ENCODE measurements around the gene KRTAP4-16. TPM values are rescaled to one million over a fixed set of nuclear protein-coding genes. Genes with fewer than 3 reads are reported as not detected.
"Not testable (repeated sequence)": the region's sequence is repeated elsewhere in the genome, so short reads cannot be mapped to it uniquely, and the experiment has no call there.

Gene KRTAP4-16
- not detected for polyA plus RNA-seq (ENCODE audit: insufficient read depth in 1 of 5, insufficient read length in 5 of 5, low replicate concordance in 1 of 5)
- long read RNA-seq, donor 1, result 0 reads
- long read RNA-seq, donor 2, result 0 reads
- long read RNA-seq, donor 3, result 0 reads
- long read RNA-seq, donor 4, result 0 reads
- long read RNA-seq, donor 5, result 0 reads
- long read RNA-seq, donor 6, result 0 reads
- long read RNA-seq, donor 7, result 0 reads
- long read RNA-seq, donor 8, result 0 reads

DNA sequence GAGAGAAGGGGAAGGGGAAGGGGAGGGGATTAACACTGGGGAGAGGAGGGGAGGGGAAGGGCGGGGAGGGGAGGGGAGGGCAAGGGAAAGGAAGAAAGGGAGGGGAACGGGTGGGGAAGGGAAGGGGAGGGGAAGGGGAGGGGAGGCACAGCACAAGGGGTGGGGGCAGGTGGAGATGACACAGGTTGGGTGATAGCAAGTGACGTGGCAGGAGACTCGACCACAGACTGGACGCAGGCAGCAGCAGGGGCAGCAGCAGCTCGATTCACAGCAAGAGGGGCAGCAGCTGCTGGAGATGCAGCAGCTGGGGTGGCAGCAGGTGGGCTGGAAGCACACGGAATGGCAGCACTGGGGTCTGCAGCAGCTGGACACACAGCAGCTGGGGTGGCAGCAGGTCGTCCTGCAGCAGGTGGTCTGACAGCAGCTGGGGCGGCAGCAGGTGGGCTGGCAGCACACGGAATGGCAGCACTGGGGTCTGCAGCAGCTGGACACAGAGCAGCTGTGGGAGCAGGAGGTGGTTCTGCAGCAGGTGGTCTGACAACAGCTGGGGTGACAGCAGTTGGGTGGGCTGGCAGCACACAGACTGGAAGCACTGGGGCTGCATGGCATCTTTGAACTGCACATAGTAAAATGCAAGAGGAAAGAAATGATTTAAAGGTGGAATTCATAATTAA is at the start of gene KRTAP4-16:
KRTAP4-16 (minus strand) TSS at position 624 of the 674 bp plus-strand sequence; CDS start at position 624, 0 bp downstream.
- DNase-seq, result no peak

DNA sequence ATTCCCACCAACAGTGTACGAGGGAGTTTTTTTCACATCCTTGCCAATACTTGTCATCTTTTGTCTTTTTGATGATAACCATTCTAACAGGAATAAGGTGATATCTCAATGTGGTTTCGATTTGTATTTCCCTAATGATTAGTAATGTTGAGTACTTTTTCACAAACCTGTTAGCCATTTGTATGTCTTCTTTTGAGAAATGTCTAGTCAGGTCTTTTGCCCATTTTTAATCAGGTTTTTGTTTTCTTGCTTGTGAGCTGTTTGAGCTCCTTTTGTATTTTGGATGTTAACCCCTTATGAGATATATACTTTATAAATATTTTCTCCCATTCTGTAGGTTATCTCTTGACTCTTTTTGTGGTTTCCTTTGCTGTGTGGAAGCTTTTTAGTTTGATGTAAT is 49.5 kb upstream of the KRTAP4-16 start:
- DNase-seq, result no peak

DNA sequence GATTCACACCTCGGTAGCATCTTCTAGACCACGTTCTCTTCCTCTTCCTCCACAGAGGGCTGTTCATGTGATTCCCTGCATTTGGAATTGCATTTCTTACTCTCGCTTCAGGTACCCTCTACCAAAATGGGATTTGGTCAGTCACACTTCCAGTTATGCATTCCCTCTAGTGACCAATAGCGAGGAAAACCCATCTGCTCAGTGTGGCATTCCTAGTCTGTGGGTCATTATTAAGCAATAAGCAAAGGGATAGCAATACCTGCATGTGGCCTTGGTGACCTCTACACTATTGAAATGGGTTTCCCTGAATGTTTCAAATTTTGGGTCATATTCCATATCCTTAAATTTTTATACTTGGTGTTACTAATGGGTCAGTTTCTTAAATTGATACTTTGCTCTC is 48.0 kb upstream of the KRTAP4-16 start:
- no peak for DNase-seq

DNA sequence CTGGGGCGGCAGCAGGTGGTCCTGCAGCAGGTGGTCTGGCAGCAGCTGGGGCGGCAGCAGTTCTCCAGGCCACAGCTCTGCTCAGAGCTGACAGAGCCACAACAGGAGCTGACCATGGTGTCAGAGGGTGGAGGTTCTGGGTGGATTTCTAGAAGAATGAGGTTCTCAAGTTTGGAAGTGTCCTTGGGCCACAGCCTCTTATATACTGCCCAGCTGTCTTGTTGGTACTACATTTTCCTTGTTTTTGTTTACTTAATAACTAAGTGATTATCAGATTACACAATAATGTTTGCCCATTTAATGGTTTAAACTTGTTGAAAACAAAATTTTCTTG is 47.6 kb upstream of the KRTAP4-16 start, which contains the start of gene KRTAP4-5:
KRTAP4-5 (minus strand) TSS at position 174 of the 334 bp plus-strand sequence; CDS start at position 116, 58 bp downstream.
- DNase-seq, result no peak

DNA sequence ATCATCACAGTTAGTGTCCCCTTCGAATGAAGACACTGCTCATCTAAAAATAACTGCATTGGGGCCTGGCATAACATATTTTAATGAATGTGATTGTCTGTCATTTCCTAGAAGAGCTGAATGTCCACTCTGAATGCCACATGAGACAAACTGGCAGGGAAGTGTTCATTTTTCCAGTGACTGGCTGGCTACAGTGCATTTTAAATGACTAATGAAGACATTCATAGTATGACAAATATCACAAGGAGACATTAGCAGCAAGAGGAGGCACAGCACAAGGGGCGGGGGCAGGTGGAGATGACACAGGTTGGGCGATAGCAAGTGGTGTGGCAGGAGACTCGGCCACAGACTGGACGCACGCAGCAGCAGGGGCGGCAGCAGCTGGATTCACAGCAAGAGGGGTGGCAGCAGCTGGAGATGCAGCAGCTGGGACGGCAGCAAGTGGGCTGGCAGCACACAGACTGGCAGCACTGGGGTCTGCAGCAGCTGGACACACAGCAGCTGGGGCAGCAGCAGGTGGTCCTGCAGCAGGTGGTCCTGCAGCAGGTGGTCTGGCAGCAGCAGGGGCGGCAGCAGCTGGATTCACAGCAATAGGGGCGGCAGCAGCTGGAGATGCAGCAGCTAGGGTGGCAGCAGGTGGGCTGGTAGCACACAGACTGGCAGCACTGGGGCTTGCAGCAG is 47.1 kb upstream of the KRTAP4-16 start:
- not testable (repeated sequence) for DNase-seq

DNA sequence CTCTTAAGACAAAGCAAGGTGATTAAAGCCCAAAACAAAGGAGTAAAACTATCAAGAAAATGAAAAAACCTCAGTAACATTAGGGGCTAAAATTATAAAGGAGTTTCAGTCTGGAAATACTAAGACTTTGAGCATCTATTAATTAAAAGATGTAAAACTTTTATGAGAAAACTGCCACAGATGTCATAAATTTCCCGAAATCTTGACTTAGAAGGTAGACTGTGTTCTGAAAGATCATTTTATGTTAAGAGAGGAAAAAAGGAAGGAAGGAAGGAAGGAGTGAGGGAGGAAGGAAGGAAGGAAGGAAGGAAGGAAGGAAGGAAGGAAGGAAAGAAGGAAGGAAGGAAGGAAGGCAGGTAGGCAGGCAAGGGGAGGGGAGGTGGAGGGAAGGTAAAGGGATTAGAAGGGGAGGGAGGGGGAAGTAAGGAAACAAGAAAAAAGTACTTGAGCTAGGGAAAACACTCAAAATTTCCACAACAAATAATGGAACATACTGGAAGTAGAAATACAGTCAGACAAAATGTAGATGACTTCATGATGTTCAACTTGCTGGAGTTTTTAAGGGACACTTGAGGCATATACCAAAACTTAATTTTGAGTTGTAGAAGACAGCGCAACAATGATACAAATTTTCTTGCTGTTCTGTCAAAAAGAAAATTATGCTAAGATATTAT is 45.7 kb upstream of the KRTAP4-16 start:
- no peak for DNase-seq

DNA sequence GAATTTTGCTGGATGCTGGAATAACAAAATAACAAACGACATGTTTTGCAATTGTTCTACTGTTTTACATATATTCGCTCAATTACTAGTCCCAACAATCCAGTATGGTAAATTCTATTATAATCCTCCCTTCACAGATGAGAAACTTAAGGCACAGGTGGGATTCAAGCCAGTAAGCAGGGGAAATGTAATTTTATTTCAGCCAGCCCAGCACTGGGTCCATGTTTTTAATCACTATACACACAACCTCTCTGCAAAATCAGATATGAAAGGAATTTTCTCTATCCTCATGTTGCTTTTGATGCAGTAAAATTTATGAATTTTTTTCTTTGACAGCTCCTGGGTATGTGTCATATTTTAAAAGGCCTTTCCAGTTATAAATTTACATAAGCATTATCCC is 43.3 kb upstream of the KRTAP4-16 start:
- DNase-seq, result no peak

DNA sequence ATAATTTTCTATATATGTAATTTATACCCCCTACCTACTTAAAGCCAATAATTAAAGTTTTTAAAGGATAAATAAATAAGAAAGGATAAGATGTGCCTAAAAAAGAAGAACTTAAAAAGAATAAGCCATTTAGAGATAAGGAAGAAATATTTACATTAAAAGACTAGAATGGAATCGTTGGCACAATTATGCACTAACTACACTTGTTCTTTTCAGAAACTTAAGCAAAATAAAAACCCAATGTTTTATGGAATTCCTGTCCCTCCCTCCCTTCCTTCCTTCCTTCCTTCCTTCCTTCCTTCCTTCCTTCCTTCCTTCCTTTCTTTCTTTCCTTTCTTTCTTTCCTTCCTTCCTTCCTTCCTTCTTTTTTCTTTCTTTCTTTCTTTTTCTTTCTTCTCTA is 42.8 kb upstream of the KRTAP4-16 start:
- DNase-seq, result no peak

DNA sequence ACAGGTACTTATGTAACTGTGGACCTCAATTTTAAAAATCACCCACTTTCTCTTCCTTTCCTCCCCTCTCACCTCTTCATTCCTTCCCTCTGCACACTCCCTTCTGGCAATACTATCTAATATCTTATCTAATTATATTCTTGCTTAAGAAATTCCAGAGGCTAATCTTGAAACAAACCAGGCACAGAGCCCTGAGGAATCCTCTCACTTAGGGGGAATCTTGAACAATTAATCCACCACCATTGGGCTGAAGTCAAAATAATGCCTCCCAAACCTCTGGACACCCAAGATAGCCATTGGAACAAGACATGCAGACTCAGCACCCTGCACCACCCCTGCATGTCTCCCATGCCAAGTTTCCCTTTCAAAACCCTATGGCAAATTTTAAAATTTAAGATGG is 39.4 kb upstream of the KRTAP4-16 start:
- no peak for DNase-seq

DNA sequence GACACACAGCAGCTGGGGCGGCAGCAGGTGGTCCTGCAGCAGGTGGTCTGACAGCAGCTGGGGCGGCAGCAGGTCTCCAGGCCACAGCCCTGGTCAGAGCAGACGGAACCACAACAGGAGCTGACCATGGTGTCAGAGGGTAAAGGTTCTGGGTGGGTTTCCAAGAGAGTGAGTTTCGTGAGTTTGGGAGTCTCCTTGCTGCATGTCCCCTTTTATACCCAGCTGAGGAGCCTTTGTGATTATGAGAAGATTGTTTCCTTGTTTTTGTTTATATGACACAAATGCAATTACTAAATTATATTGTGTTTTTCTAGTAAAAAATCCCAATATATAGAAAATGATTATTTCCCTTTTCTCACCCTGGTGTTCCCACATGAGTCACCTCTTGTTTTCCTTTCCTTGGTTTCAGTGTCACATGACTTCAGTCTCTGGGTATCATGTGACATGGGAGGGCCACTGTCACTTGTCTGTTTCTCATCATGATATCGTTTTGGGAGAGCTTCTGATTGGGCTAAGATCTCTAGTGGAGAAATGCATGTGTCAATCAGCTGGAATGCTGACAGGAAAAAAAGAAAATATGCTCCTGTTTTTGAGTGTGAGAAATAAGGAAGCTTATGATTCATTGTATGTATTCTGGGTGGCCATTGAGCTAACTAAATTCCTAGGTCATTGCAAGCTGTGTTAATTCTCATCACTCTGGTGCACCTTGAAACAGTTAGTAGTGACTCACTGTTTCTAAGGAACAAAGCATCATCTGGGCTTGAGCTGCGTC is 38.5 kb upstream of the KRTAP4-16 start, which contains the start of gene KRTAP4-6:
KRTAP4-6 (minus strand) TSS at position 185 of the 772 bp plus-strand sequence; CDS start at position 128, 57 bp downstream.
- DNase-seq, result no peak

DNA sequence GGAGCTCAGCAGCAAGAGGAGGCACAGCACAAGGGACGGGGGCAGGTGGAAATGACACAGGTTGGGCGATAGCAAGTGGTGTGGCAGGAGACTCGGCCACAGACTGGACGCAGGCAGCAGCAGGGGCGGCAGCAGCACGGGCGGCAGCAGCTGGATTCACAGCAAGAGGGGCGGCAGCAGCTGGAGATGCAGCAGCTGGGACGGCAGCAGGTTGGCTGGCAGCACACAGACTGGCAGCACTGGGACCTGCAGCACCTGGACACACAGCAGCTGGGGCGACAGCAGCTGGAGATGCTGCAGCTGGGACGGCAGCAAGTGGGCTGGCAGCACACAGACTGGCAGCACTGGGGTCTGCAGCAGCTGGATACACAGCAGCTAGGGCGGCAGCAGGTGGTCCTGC is 37.9 kb upstream of the KRTAP4-16 start:
- DNase-seq, result not testable (repeated sequence)

DNA sequence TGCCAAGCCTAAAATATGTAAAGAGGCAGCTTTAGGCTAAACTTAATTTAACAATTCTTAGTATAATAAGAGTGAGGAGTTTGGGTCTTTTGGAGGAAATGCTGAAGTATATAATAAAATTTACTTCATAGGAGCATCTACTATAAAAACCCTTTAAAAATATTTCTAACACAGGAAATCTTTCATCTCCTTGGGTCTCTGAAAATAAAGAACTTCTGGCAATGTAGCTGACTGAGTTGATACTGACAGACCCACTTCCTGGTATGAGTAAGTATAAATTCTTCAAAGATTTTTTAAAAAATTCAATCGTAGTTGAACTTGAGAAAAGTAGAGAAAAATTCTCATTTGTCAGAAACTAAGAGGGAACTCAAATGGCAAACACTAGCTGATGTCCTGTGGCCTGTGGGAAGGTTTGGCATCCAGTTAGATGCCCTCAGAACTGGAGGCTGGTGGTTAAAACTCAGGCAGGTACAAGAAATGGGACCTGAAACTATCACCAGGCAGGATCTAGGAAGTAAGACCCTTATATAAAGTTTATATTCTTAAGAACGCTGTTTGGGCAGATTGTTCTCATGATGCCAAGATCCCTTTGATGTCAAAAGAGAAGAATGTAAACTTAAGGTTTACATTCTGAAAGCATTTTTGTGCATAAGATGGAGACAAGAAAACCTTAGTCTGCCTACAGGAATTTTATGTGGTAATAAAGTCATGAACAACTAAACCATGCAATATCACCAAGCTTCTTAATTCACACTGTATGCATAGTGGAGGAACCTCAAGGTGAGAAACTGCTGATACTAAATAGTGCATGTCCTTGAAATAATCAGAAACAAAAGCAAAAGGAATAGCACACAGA is 32.1 kb upstream of the KRTAP4-16 start:
- DNase-seq, result no peak

DNA sequence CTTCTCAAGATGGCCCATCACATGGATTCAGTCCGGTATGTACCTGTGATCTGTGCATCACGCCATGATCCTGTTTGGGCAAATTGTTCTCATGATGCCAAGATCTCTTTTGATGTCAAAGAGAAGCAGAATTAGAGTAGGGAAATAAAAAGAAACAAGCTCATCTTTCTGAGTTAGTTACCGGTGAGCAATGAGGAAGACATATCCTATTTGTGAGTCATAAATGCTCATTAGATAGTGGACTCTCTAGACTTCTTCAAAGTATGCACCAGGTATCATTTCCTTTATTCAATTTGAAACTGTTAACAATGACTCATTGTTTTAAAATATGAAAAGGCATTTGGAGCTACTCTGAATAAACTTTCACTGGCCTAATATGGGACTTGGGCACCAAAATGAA is 30.0 kb upstream of the KRTAP4-16 start:
- DNase-seq, result no peak

DNA sequence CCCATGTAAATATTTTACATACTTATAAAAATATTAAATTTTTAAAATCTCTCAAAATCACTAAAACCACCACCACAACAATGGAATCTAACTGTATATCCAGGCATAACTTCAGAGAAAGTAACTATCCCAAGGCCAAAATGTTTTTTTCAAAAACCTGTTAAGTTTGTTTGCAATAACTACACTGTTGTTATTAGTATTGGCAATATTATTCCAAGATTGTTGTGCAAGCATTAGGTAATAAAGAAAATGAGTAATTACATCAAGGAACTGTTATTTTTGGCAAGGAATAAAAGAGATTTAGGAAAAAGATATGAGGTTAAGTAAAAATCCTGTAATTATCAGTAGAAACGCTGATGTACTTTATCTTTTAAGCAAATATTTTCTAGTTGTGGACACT is 25.4 kb upstream of the KRTAP4-16 start:
- no peak for DNase-seq

DNA sequence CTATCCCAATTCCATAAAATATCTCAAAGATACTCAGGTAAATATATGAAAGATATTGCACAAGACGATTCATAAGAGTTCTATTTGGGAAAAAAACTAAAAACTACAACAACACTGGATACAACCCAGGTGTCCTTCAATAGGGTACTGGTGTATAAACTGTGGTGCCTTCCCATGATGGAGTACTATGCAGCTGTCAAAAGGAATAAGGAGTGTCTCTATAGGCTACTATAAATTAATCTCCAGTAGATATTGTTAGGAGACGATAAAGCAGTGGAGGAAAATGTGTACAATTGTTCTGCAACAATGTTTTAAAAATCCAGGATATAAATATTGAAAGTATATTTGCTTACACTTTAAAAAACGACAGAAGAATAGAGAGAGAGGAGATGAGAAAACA is 24.4 kb upstream of the KRTAP4-16 start:
- DNase-seq, result no peak

DNA sequence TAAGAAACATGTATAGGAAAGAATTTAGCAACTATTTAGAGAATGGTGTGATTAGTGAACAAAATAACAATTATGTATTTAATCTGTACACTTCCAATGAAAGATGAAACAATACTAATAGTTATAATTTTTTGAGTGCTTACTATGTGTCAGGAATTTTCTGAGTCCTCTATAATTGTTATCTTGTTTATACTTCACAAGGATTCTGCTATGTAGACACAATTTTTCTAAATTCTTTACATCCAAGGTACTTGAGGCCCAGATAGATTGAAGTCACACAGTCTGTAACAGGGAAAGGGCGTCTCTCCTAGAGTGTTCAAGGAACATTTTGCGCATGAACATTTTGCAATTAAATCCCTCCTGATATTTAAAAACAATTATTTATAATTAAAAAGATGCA is 23.1 kb upstream of the KRTAP4-16 start:
- DNase-seq, result no peak

DNA sequence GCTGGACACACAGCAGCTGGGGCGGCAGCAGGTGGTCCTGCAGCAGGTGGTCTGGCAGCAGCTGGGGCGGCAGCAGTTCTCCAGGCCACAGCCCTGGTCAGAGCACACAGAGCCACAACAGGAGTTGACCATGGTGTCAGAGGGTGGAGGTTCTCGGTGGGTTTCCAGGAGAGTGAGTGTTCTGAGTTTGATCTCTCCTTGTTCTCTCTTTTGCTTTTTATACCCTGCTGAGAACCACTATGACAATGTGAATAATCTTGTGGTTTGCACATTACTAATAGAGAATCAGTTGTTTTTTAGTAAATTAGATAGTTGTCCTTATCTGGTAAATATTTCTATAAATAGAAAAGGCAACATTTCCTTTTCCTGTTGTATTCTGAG is 22.0 kb upstream of the KRTAP4-16 start, which contains the start of gene KRTAP4-12:
KRTAP4-12 (minus strand) TSS at position 192 of the 381 bp plus-strand sequence; CDS start at position 132, 60 bp downstream.
- DNase-seq, result not testable (repeated sequence)

DNA sequence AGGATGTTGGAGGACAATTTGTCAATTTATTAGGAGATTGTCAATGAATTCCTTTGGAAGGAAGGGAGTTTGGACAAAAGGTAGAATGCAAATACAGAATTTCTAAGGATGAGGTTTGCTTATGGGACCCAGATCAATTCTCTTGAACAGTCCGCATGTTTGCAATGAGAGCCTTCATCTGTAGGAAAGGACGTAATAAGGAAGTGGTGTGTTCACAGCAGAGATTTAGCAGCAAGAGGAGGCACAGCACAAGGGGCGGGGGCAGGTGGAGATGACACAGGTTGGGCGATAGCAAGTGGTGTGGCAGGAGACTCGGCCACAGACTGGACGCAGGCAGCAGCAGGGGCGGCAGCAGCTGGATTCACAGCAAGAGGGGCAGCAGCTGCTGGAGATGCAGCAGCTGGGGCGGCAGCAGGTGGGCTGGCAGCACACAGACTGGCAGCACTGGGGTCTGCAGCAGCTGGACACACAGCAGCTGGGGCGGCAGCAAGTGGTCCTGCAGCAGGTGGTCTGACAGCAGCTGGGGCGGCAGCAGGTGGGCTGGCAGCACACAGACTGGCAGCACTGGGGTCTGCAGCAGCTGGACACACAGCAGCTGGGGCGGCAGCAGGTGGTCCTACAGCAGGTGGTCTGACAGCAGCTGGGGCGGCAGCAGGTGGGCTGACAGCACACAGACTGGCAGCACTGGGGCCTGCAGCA is 21.4 kb upstream of the KRTAP4-16 start:
- DNase-seq, result not testable (repeated sequence)

DNA sequence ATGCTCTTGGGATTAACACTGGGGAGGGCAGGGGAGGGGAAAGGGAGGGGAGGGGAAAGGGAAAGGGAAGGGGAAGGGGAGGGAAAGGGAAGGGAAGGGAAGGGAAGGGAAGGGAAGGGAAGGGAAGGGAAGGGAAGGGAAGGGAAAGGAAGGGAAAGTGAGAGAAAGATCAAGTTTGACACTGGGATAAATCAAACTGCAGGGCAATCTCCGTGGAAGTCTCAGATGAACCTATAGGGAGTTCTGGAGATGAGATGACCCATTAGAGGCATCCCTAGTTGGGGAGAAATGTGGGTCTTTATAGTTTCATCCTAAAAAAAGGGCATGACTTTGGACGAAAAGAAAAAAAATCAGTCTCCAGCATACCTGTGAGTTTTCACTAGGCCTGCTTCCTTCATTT is 19.7 kb upstream of the KRTAP4-16 start:
- DNase-seq, result no peak
